Ammon's horn (tissue), 1 donor: Measurements from ENCODE around the gene RGS10.
"Not testable (repeated sequence)": the region's sequence is repeated elsewhere in the genome, so short reads cannot be mapped to it uniquely, and the experiment has no call there.

Source experiments
- DNase-seq: peaks from one replicate; pipeline ENCODE4 v3.0.0-alpha.2; 2016; ENCODE audit warnings: low spot score

The RGS10 gene

DNA sequence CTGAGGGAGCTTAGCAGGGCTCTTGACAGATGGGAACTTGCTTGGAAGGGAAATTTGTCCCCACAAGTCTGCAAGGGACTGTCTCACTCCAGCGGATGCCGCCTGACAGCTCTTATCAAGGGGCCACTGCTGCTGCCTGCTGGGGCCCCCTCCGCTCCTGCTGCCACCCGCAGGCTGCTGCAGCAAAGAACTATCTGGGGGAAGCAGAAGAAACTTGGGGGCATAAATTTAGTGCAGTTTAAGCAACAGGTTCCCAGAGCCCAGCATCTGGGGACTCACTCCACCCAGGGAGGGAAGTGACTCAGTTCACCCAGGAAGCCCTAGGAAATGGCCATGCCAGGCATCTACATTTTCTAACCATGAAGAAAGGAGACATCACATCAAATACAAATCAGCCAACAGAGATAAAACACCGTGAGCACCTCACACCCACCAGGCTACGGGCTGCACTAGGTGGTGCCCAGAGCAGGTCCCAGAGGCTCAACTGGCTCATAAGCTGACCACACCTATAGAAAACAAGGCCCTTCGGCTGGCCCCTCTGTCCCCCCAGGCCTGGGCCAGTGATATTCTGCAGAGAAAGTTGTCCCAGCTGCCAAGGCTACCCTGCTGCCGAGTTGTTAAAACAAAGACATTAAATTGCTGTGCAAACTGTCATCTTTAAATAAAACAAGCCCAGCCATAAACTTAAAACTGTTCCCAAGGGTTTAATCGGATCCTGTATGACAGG lies 3.7 kb downstream of the RGS10 start:
- no peak for DNase-seq

DNA sequence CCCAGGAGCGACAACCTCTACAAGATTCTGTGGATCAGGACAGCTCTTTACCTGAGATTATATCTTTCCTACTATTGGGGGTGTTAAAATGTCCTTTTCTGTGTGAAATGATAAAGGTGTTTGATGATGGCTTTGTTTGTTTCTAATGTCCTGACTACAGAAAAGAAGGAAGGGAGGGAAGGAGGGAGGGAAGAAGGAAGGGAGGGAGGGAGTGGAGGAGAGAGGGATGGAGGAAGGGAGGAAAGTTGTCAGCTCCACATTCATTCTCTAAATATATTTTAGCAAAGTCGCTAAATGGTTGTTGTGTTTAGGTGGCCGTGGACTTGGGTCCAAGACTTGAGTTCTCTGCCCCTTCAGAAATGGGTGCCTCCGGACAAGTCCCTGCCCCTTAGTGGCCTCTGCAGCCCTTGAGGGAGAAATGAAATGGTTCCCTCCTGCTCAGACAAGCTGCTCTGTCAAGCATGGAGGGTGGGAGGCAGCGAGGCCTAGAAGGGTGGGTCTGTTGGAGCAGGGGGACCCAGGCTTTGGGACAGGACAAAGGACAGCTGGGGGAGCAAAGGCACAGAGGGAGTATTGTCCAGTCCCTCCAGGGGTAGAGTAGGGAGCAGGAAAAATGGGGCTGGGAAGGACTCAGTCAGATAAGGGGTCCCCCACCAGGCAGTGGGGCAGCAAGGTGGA lies 4.4 kb downstream of the RGS10 start:
- no peak for DNase-seq

GRCh38 chr10:119536508-119537025 lies 6.0 kb downstream of the RGS10 start:
- no peak for DNase-seq

GRCh38 chr10:119535837-119536507 lies 6.5 kb downstream of the RGS10 start:
- DNase-seq = no peak

- no peak for DNase-seq
Observed at GRCh38 chr10:119535305-119535704, 7.2 kb downstream of the RGS10 start.

GRCh38 chr10:119533473-119533872 lies 9.0 kb downstream of the RGS10 start:
- no peak for DNase-seq

DNA sequence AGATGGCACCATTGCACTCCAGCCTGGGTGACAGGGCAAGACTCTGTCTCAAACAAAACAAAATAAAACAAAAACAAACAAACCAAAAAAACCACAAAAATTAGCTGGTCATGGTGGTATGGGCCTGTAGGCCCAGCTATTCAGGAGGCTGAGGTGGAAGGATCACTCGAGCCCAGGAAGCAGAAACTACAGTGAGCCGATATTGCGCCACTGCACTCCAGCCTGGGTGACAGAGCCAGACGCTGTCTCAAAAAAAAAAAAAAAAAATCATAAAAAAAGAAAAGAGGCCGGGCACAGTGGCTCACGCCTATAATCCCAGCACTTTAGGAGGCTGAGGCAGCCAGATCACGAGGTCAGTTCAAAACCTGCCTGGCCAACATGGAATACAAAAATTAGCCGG lies 9.7 kb downstream of the RGS10 start:
- DNase-seq = not testable (repeated sequence)

GRCh38 chr10:119532251-119532650 lies 10.3 kb downstream of the RGS10 start:
- DNase-seq = not testable (repeated sequence)

GRCh38 chr10:119531067-119531466 lies 11.5 kb downstream of the RGS10 start:
- no peak for DNase-seq

DNA sequence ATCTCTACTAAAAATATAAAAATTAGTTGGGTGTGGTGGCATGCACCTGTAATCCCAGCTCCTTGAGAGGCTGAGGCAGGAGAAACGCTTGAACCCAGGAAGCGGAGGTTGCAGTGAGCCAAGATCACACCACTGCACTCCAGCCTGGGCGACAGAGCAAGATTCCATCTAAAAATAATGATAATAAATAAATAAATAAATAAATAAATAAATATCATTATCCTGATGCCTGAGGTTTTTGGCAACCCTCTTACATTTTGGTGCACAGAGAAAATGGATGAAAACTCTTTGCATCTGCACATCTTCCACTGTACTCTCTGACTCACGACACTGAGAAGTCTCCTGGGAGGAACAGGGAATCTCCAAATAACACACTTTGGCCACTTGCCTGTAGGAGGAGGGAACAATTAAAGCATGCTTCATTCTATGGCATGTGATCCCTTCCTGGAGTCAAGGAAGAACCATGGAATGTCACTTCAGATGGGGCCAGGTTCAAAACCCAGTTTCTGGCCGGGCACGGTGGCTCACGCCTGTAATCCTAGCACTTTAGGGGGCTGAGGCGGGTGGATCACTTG lies 13.8 kb downstream of the RGS10 start:
- DNase-seq = not testable (repeated sequence)

DNA sequence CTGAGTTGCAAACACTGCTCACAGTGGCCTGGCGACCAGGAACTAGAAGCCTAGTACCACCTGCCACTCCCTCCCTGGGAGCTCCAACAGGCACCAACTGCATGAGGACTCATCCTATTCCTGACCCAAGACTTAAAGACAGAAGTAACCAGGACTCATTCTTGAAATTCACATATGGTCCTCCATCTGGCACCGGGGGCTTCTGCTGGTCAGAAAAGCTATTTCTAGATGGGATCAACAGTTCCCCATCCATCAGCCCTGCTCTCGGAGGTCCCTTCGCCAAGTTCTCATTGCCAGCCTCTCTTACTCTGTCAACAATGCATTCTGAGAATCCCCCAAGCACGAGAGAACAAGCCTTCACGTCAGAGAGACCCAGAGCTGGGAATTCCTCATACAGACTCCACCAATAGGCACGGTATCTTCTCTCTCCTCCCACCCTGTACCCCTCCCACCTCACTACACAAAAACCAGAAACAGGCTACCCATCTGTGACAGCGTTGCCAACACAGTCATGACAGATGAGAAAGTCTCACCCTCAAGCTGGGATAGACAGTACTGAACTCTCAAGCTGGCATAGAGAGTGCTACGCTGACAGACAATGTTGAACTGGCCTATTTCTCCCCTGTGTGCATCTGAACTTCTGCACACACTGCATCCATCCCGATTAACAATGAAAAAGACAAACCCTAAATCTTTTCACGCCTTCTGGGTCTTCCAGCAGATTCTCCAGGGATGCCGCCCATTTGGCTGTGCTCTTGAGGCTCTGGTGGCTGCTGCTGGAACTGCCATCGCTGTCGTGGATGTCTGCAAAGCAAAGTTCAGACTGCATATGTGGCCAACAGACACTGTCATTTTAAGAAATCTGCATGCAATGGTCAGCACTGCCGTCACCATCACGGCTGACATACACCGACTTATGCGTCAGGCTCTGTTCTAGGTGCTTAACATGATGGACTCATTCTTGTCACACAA lies 15.6 kb downstream of the RGS10 start:
- no peak for DNase-seq

DNA sequence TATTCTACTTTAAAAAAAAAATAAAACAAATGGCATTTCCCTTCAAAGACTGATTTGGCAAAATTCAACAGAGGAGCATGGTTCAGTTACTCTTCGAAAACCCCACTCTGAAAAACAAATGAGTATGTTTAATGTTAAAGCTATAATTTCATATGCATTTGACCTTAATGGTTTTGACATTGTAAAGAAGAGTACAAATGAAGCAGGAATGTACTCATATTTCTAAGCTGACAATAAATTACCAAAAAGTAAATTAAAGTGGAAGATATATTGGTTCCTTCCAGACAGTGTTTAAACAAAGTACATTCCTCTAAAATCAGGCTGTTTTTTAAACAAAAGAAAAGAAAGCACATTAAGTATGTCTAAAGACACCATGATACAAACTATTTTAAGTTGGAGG lies 16.4 kb downstream of the RGS10 start:
- no peak for DNase-seq

- DNase-seq = no peak
Observed at GRCh38 chr10:119525116-119525515, 17.4 kb downstream of the RGS10 start.

DNA sequence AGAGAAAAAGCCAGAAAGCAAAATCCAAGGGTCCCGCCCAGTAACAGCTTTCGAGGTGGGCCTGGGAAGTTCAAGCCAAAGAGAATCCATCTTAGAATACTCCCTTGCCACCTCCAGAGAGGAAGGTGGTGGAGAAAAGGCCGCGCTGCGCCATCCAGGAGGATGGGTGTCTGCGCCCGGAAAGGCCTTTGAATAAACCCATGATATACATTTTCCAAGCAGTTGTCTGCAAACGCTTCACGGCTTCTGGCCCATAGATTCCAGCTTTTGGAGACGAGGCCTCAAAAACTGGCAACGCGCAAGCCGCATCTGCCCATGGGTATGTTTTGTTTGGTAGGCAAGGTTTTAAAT lies 17.8 kb downstream of the RGS10 start:
- no peak for DNase-seq

DNA sequence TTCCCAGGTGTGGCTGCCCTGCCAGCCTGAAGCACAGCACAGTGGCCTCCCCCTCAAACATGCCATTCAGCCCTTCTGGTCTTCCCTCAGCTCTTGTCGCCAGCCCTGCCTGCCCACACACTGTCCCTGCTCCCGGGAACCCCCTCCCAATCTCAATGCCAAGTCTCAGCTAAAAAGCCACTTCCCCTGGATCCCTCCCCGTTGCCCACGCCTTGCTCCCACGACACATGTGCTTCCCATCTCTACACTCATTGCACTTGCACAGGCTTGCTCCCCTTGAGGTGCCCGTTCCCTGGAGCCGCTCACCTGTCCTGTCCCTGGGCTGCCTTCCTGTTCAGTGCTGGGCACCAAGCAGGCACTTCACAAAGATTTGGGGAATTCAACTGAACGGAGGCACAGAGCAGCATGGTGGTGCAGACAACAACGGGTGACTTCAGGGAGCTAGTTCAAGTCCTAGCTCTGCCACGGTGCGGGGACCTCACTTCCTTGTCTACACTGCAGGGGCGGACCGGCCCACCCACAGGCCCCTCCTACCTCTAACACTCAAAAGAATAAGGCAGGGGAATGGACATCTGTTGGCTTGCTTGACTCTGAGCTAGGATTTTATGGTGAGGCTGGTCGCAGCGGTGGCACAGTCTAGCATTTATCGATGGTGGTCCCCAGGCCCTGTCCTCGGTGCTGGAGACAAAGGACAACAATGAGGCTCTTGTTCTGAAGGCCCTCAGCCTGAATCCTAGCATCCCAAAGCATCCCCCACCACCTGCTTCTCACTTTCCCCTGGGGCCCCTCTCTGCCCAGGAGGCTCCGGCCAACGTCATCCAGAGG lies 18.4 kb downstream of the RGS10 start:
- no peak for DNase-seq

DNA sequence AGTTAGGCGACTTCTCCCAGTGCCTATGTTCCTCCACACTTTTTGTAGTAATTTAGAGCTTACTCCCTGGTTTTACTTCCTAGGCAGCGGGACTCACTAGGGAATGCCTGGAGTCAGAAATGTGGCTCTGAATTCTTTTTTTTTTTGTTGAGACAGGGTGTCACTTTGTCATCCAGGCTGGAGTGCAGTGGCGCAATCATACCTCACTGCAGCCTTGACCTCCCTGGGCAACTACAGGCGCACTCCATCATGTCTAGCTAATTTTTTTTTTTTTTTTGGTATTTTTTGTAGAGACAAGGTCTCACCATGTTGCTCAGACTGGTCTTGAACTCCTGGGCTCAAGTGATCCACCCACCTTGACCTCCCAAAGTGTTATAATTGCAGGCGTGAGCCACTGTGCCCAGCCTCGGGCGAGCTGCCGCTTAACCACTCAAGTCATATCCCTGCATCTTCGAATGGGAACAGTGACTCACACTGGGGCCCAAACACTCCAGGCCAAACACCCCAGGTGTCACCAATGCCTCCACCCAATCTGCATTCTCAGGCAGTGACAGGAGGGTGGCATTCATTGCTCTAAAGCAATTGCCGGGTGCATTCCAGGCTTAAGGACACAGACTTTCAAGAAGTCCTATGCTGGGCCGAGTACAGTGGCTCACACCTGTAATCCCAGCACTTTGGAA lies 19.6 kb downstream of the RGS10 start:
- DNase-seq = no peak

DNA sequence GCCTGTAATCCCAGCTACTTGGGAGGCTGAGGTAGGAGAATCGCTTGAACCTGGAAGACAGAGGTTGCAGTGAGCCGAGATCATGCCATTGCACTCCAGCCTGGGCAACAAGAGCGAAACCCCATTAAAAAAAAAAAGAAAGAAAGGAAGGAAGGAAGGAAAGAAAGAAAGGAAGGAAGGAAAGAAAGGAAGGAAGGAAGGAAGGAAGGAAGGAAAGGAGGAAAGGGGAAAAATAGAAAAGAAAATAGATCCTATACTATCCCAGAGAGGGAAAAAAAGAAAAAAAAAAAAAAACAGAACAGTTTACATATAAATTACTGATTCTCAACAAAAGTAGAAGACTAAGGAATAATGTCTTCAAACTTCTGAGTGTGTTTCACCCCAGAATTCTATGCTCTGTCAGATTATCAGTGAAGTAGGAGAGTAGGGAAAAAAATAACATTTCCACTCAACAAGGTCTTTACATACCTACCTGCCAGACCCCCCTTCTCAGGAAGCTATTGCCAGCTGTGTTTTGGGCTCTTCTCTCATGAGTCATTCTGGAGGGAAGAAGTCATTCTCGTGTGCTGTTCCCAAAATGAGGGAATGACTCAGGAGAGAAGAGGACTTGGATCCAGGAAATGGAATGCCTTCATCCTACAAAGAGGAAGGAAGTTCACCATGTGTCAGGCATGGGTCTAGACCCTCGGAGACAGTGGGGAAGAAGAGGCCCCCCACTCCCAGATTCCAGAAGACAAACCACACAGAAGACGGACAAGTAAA lies 20.9 kb downstream of the RGS10 start:
- DNase-seq = no peak

- no peak for DNase-seq
Observed at GRCh38 chr10:119520283-119520682, 22.2 kb downstream of the RGS10 start.

DNA sequence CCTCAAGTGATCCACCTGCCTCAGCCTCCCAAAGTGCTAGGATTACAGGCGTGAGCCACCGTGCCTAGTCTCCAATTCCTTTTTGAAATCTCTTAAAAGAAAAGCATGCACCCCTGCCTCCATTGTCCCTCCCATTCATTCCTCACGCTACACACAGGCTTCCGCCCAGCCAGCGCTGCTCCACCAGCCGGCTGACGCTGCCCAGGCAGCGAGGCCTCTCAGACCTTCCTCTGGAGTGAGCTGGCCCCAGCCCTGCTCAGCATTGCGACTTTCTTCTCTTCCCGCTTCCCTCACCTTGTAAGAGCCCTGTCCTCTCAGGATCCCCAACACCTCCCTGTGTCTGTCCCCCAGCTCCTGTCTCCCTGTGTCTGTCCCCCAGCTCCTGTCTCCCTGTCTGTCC lies 23.6 kb downstream of the RGS10 start:
- DNase-seq = no peak
